Right lobe of liver (tissue), 4 donors: Measurements from ENCODE around the gene LMLN.

Source experiments
- CTCF ChIP-seq, 4 donors: fragments of 200-600 bp in 3 of 4; fragments of 450-650 bp in 1 of 4; IDR thresholded peaks; one replicate each; pipeline versions ENCODE4 v1.5.1 to v1.8.0; 2016 to 2022; ENCODE audit warnings: antibody characterized with exemption in 4 of 4, mild to moderate bottlenecking in 2 of 4
- POLR2A ChIP-seq: fragments of 450-650 bp; IDR thresholded peaks from one replicate; pipeline ENCODE4 v1.6.1; 2017; ENCODE audit warnings: antibody characterized with exemption, mild to moderate bottlenecking
- donor health status: DM: no; HTN: no; CAD: no.
- donor health status: DM: no; HTN: no; CAD: no.
- donor health status: DM: no; HTN: yes; CAD: no.

DNA sequence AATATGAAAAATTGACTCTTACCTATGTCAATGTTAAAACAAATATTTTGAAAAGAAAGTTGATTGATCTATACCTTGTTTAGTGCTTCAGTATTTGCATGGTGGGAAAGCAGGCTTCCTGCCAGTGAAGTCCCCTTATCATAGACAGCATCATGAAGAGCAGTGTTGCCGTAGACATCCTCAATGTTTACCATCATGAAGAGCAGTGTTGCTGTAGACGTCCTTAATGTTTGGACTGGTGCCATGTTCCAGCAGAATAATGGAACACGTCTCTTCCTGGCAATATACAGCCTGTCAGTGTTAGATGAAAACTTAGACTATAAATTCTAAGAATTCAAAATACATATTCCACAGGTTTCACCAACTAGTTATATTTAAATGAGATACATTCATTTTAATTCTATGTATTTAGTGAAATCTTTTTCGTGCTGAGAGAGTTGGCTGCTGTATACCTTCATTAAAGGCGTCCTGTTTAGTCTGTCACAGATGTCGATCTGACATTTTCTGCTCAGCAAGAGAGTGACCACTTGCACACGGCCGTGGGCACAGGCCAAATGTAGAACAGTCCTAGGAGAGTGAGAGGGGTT lies 116.8 kb downstream of the LMLN start:
- no peak for TF ChIP-seq CTCF (IDR thresholded peaks at IDR 0.05)
- no peak for TF ChIP-seq POLR2A
